ENCODE data around the gene CEBPA. TPM values are rescaled to one million over a fixed set of nuclear protein-coding genes. Genes with fewer than 3 reads are reported as not detected.

Gene CEBPA
- total and polyA plus RNA-seq, 2 experiments from 2014 or later = 0.50 to 2.6 TPM

DNA sequence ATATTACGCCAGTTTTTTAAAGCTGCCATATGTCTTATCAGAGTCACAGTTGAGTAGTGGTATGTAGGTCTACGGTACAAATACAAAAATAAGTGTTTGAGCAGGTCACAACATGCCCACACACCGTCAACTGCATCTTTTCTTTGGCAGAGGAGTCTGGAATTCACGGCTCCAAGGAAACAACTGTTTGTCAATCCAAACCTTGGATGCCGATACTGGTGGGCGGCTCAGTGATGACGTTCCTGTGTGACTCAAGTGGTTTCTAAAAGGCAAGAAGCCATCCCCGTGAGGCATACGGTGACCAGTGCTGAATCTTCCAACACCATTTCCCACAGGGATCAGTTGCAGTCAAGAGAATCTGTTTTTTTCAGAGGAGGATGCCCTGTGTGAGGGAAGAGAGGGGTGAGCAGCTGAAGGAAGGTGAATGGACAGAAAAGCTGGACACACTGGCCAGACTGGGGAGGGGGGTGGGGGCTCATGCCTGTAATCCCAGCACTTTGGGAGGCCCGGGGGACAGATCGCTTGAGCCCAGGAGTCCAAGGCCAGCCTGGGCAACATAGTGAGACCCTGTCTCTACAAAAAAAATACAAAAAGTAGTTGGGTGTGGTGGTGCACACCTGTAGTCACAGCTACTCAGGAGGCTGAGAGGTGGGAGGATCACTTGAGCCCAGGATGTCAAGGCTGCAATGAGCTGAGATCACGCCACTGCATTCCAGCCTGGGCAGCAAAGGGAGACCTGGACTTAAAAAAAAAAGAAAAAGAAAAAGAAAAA lies 48.4 kb upstream of the CEBPA start:
- Histone ChIP-seq H3K4me2 (no peak overlapping the region), H3K9me2 (ENCODE audit: insufficient read depth) (no peaks in the 10 kb centered on the region), H3K36me3 (ENCODE audit: insufficient read depth) (no peaks in the 10 kb centered on the region), H4K20me1 (replicated peaks; ENCODE audit: insufficient read depth) (no peaks in the 10 kb centered on the region), H3F3A (replicated peaks; ENCODE audit: low read depth) (no peaks in the 10 kb centered on the region), H3K79me2 (replicated peaks; ENCODE audit: insufficient read depth) (no peaks in the 10 kb centered on the region), H3K4me1 (ENCODE audit: insufficient read depth) (no peaks in the 10 kb centered on the region), H2AFZ (no peak overlapping the region), H3K4me3 (no peak overlapping the region), H3K27me3 (ENCODE audit: insufficient read depth) (no peaks in the 10 kb centered on the region), H3K27ac (ENCODE audit: low read depth) (no peak overlapping the region)
- H3K27ac Mint-ChIP-seq = no peak overlapping the region
- TF ChIP-seq ZNF331 (CRISPR knock-in tag; IDR thresholded peaks at IDR 0.05; ENCODE audit: low read depth) (no peak), JUNB (IDR thresholded peaks at IDR 0.05; ENCODE audit: unreplicated experiment) (no peak), ZNF114 (CRISPR knock-in tag; IDR thresholded peaks at IDR 0.05) (no peak), EZH2 (IDR thresholded peaks at IDR 0.05; ENCODE audit: low read depth, unreplicated experiment) (no peak), POLR2AphosphoS5 (IDR thresholded peaks at IDR 0.05; ENCODE audit: low read depth) (no peak), NANOG (IDR thresholded peaks at IDR 0.05; ENCODE audit: borderline replicate concordance) (no peak), EZH2phosphoT487 (IDR thresholded peaks at IDR 0.05; ENCODE audit: unreplicated experiment) (no peak), STAT1 (IDR thresholded peaks at IDR 0.05; ENCODE audit: unreplicated experiment) (no peak), CREB1 (CRISPR knock-in tag; IDR thresholded peaks at IDR 0.05; ENCODE audit: low read depth) (no peak)
- TF ChIP-seq, protein P1, sequence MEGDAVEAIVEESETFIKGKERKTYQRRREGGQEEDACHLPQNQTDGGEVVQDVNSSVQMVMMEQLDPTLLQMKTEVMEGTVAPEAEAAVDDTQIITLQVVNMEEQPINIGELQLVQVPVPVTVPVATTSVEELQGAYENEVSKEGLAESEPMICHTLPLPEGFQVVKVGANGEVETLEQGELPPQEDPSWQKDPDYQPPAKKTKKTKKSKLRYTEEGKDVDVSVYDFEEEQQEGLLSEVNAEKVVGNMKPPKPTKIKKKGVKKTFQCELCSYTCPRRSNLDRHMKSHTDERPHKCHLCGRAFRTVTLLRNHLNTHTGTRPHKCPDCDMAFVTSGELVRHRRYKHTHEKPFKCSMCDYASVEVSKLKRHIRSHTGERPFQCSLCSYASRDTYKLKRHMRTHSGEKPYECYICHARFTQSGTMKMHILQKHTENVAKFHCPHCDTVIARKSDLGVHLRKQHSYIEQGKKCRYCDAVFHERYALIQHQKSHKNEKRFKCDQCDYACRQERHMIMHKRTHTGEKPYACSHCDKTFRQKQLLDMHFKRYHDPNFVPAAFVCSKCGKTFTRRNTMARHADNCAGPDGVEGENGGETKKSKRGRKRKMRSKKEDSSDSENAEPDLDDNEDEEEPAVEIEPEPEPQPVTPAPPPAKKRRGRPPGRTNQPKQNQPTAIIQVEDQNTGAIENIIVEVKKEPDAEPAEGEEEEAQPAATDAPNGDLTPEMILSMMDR (conservative IDR thresholded peaks at IDR 0.05; ENCODE audit: low read depth in 2 of 2) = no peak
- TF ChIP-seq, protein P2, sequence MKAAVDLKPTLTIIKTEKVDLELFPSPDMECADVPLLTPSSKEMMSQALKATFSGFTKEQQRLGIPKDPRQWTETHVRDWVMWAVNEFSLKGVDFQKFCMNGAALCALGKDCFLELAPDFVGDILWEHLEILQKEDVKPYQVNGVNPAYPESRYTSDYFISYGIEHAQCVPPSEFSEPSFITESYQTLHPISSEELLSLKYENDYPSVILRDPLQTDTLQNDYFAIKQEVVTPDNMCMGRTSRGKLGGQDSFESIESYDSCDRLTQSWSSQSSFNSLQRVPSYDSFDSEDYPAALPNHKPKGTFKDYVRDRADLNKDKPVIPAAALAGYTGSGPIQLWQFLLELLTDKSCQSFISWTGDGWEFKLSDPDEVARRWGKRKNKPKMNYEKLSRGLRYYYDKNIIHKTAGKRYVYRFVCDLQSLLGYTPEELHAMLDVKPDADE (IDR thresholded peaks at IDR 0.05) = no peak
- TF ChIP-seq, protein P3, sequence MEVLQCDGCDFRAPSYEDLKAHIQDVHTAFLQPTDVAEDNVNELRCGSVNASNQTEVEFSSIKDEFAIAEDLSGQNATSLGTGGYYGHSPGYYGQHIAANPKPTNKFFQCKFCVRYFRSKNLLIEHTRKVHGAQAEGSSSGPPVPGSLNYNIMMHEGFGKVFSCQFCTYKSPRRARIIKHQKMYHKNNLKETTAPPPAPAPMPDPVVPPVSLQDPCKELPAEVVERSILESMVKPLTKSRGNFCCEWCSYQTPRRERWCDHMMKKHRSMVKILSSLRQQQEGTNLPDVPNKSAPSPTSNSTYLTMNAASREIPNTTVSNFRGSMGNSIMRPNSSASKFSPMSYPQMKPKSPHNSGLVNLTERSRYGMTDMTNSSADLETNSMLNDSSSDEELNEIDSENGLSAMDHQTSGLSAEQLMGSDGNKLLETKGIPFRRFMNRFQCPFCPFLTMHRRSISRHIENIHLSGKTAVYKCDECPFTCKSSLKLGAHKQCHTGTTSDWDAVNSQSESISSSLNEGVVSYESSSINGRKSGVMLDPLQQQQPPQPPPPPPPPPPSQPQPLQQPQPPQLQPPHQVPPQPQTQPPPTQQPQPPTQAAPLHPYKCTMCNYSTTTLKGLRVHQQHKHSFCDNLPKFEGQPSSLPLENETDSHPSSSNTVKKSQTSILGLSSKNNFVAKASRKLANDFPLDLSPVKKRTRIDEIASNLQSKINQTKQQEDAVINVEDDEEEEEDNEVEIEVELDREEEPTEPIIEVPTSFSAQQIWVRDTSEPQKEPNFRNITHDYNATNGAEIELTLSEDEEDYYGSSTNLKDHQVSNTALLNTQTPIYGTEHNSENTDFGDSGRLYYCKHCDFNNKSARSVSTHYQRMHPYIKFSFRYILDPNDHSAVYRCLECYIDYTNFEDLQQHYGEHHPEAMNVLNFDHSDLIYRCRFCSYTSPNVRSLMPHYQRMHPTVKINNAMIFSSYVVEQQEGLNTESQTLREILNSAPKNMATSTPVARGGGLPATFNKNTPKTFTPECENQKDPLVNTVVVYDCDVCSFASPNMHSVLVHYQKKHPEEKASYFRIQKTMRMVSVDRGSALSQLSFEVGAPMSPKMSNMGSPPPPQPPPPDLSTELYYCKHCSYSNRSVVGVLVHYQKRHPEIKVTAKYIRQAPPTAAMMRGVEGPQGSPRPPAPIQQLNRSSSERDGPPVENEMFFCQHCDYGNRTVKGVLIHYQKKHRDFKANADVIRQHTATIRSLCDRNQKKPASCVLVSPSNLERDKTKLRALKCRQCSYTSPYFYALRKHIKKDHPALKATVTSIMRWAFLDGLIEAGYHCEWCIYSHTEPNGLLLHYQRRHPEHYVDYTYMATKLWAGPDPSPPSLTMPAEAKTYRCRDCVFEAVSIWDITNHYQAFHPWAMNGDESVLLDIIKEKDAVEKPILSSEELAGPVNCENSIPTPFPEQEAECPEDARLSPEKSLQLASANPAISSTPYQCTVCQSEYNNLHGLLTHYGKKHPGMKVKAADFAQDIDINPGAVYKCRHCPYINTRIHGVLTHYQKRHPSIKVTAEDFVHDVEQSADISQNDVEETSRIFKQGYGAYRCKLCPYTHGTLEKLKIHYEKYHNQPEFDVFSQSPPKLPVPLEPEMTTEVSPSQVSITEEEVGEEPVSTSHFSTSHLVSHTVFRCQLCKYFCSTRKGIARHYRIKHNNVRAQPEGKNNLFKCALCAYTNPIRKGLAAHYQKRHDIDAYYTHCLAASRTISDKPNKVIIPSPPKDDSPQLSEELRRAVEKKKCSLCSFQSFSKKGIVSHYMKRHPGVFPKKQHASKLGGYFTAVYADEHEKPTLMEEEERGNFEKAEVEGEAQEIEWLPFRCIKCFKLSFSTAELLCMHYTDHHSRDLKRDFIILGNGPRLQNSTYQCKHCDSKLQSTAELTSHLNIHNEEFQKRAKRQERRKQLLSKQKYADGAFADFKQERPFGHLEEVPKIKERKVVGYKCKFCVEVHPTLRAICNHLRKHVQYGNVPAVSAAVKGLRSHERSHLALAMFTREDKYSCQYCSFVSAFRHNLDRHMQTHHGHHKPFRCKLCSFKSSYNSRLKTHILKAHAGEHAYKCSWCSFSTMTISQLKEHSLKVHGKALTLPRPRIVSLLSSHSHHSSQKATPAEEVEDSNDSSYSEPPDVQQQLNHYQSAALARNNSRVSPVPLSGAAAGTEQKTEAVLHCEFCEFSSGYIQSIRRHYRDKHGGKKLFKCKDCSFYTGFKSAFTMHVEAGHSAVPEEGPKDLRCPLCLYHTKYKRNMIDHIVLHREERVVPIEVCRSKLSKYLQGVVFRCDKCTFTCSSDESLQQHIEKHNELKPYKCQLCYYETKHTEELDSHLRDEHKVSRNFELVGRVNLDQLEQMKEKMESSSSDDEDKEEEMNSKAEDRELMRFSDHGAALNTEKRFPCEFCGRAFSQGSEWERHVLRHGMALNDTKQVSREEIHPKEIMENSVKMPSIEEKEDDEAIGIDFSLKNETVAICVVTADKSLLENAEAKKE (CRISPR knock-in tag; IDR thresholded peaks at IDR 0.05) = no peak
- TF ChIP-seq, protein P4, sequence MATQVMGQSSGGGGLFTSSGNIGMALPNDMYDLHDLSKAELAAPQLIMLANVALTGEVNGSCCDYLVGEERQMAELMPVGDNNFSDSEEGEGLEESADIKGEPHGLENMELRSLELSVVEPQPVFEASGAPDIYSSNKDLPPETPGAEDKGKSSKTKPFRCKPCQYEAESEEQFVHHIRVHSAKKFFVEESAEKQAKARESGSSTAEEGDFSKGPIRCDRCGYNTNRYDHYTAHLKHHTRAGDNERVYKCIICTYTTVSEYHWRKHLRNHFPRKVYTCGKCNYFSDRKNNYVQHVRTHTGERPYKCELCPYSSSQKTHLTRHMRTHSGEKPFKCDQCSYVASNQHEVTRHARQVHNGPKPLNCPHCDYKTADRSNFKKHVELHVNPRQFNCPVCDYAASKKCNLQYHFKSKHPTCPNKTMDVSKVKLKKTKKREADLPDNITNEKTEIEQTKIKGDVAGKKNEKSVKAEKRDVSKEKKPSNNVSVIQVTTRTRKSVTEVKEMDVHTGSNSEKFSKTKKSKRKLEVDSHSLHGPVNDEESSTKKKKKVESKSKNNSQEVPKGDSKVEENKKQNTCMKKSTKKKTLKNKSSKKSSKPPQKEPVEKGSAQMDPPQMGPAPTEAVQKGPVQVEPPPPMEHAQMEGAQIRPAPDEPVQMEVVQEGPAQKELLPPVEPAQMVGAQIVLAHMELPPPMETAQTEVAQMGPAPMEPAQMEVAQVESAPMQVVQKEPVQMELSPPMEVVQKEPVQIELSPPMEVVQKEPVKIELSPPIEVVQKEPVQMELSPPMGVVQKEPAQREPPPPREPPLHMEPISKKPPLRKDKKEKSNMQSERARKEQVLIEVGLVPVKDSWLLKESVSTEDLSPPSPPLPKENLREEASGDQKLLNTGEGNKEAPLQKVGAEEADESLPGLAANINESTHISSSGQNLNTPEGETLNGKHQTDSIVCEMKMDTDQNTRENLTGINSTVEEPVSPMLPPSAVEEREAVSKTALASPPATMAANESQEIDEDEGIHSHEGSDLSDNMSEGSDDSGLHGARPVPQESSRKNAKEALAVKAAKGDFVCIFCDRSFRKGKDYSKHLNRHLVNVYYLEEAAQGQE (IDR thresholded peaks at IDR 0.05; ENCODE audit: unreplicated experiment) = no peak
- ATAC-seq (no peak), DNase-seq (ENCODE audit: low spot score) (no peak)
- H3K4me3 Mint-ChIP-seq = no peak overlapping the region
- H3K4me1 Mint-ChIP-seq = no peaks in the 10 kb centered on the region
- H3K9me3 Mint-ChIP-seq = peaks cover 5% of the 10 kb centered on the region
- no peaks in the 10 kb centered on the region for H3K36me3 Mint-ChIP-seq (ENCODE audit: low read depth)
- H3K27me3 Mint-ChIP-seq (ENCODE audit: insufficient read depth, low read depth, poor library complexity) = peaks cover 2% of the 10 kb centered on the region

All from GM23338 (cell line).